ENCODE results near the gene TARBP1.
"Not testable (repeated sequence)": the region's sequence is repeated elsewhere in the genome, so short reads cannot be mapped to it uniquely, and the experiment has no call there.

Gene TARBP1

GRCh38 chr1:234381699-234382555 is 97.1 kb downstream of the TARBP1 start:
- Histone ChIP-seq H3K9ac (no peak overlapping the region), H3K4me3 (ENCODE audit: low read depth, low read length) (no peak overlapping the region), H2AFZ (no peak overlapping the region), H3K4me2 (ENCODE audit: low read length) (no peak overlapping the region), H3K27me3 (ENCODE audit: control insufficient read depth, insufficient read depth, low read length) (no peaks in the 10 kb centered on the region), H3K36me3 (ENCODE audit: control insufficient read depth, insufficient read depth, low read length) (no peaks in the 10 kb centered on the region), H3K4me1 (no peaks in the 10 kb centered on the region), H3K9me3 (ENCODE audit: control insufficient read depth, low read length) (no peaks in the 10 kb centered on the region), H3K27ac (no peak overlapping the region), H3K79me2 (no peaks in the 10 kb centered on the region)
- TF ChIP-seq, protein P1, sequence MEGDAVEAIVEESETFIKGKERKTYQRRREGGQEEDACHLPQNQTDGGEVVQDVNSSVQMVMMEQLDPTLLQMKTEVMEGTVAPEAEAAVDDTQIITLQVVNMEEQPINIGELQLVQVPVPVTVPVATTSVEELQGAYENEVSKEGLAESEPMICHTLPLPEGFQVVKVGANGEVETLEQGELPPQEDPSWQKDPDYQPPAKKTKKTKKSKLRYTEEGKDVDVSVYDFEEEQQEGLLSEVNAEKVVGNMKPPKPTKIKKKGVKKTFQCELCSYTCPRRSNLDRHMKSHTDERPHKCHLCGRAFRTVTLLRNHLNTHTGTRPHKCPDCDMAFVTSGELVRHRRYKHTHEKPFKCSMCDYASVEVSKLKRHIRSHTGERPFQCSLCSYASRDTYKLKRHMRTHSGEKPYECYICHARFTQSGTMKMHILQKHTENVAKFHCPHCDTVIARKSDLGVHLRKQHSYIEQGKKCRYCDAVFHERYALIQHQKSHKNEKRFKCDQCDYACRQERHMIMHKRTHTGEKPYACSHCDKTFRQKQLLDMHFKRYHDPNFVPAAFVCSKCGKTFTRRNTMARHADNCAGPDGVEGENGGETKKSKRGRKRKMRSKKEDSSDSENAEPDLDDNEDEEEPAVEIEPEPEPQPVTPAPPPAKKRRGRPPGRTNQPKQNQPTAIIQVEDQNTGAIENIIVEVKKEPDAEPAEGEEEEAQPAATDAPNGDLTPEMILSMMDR (IDR thresholded peaks at IDR 0.05): no peak

GRCh38 chr1:234379591-234380109 is 99.3 kb downstream of the TARBP1 start:
- H3K9ac ChIP-seq; H3K4me2 ChIP-seq (ENCODE audit: low read length); H3K4me3 ChIP-seq (ENCODE audit: low read depth, low read length); H3K27me3 ChIP-seq (ENCODE audit: control insufficient read depth, insufficient read depth, low read length); H3K27ac ChIP-seq; H3K36me3 ChIP-seq (ENCODE audit: control insufficient read depth, insufficient read depth, low read length); H3K79me2 ChIP-seq; H3K4me1 ChIP-seq; H3K9me3 ChIP-seq (ENCODE audit: control insufficient read depth, low read length); H2AFZ ChIP-seq: not testable (repeated sequence)

DNA sequence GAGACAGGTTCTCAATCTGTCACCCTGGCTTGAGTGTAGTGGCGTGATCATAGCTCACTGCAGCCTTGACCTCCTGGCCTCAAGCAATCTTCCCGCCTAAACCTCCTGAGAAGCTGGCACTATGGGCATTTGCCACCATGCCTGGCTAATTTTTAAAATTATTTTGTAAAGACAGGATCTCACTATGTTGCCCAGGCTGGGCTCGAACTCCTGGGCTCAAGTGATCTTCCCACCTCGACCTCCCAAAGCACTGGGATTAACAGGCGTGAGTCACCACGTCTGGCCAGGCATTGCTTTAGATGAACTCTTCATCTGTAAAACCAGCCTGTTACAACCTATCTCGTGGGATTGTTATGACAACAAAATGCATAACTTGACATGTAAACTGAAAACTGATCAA is 103.3 kb downstream of the TARBP1 start:
- Histone ChIP-seq H3K9me3 (ENCODE audit: control insufficient read depth, low read length) (no peaks in the 10 kb centered on the region), H3K4me2 (ENCODE audit: low read length) (no peak overlapping the region), H3K9ac (no peak overlapping the region), H3K79me2 (peaks cover 4% of the 10 kb centered on the region), H2AFZ (no peak overlapping the region), H3K4me3 (ENCODE audit: low read depth, low read length) (no peak overlapping the region), H3K27me3 (ENCODE audit: control insufficient read depth, insufficient read depth, low read length) (no peaks in the 10 kb centered on the region), H3K36me3 (ENCODE audit: control insufficient read depth, insufficient read depth, low read length) (no peaks in the 10 kb centered on the region), H3K27ac (no peak overlapping the region), H3K4me1 (peaks cover 2% of the 10 kb centered on the region)
- TF ChIP-seq, protein P1 (IDR thresholded peaks at IDR 0.05): no peak

- TF ChIP-seq, protein P1 (IDR thresholded peaks at IDR 0.05): no peak
- Histone ChIP-seq H3K4me2 (ENCODE audit: low read length) (peak overlapping the region; percentile 93), H3K79me2 (peaks cover 4% of the 10 kb centered on the region), H3K36me3 (ENCODE audit: control insufficient read depth, insufficient read depth, low read length) (no peaks in the 10 kb centered on the region), H3K27ac (peak overlapping the region; percentile 95), H3K9ac (no peak overlapping the region), H3K4me1 (peaks cover 2% of the 10 kb centered on the region), H3K27me3 (ENCODE audit: control insufficient read depth, insufficient read depth, low read length) (no peaks in the 10 kb centered on the region), H2AFZ (peak overlapping the region; percentile 92), H3K4me3 (ENCODE audit: low read depth, low read length) (peak overlapping the region; percentile 100), H3K9me3 (ENCODE audit: control insufficient read depth, low read length) (no peaks in the 10 kb centered on the region)
Observed at GRCh38 chr1:234373959-234374254, 105.1 kb downstream of the TARBP1 start.

GRCh38 chr1:234373064-234373958 is 105.7 kb downstream of the TARBP1 start, which contains the start of gene COA6:
Gene COA6 (plus strand): TSS chr1:234373456. CDS start chr1:234373467, 11 bp downstream.
- Histone ChIP-seq H3K9ac (peak within 1 kb of the TSS; percentile 38), H3K36me3 (ENCODE audit: control insufficient read depth, insufficient read depth, low read length) (no peaks in the 10 kb centered on the region), H3K27me3 (ENCODE audit: control insufficient read depth, insufficient read depth, low read length) (no peaks in the 10 kb centered on the region), H3K27ac (peak within 1 kb of the TSS; percentile 95), H3K79me2 (peaks cover 4% of the 10 kb centered on the region), H3K4me1 (peaks cover 2% of the 10 kb centered on the region), H3K4me3 (ENCODE audit: low read depth, low read length) (peak within 1 kb of the TSS; percentile 100), H3K9me3 (ENCODE audit: control insufficient read depth, low read length) (no peaks in the 10 kb centered on the region), H3K4me2 (ENCODE audit: low read length) (peak within 1 kb of the TSS; percentile 93), H2AFZ (peak within 1 kb of the TSS; percentile 92)
- TF ChIP-seq, protein P1 (IDR thresholded peaks at IDR 0.05): no peak

Measured in parathyroid adenoma (tissue), 2 donors.